ENCODE data around the gene CAMTA1. TPM values are rescaled to one million over a fixed set of nuclear protein-coding genes. Genes with fewer than 3 reads are reported as not detected.
A peak's percentile ranks its signal among the peaks of the same experiment; 100 is the strongest.

The CAMTA1 gene
- total and polyA plus RNA-seq, 9 of the 15 experiments (the other 6 are each of a cell fraction or from before 2014, with no cell fraction given): 43.9 to 161 (median 65.9) TPM

DNA sequence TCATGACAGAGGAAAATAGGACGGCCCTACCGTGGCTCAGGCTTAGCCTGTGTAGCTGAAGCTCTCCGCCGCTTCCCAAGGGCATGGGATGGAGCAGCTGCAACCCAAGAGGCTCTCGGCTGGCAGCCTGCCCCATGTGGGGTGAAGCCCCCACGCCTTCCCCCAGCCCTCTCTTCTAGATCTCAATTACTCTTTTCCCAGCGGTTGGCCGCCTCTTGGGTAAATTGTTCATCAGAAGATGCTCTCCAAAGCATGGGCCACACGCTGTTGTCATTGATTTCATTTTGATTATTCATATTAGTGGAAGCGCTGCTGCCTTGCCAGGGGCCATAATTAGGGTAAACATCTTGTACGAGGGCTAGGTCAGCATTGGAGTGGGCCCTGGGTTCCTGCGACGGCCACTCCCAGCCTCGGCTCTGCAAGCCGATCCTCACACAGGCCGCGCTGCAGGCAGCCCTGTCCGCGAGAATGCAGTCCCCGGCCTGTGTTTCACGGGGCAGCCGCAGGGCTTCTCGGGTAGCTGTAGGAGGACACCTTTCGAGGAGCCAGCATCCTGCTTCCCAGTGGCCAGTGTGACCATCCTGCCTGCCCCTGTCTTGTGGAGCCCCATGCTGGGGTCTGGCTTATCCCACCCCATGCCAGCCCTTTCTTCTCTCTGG is 871.4 kb downstream of the CAMTA1 start:
- Histone ChIP-seq H3K27ac (ENCODE audit: extremely low read depth, low read depth, low read length) (no peak overlapping the region), H3K4me3 (no peak overlapping the region), H3K79me2 (ENCODE audit: control insufficient read depth, insufficient read depth, low read length) (no peaks in the 10 kb centered on the region), H3K9ac (ENCODE audit: insufficient read depth in 1 of 2, low read depth in 2 of 2, low read length in 2 of 2) (no peak overlapping the region), H4K20me1 (replicated peaks; ENCODE audit: control insufficient read depth, insufficient read depth, low read length) (peaks cover 12% of the 10 kb centered on the region; the same call in 1 of the 2 replicates), H3K36me3 (ENCODE audit: control insufficient read depth, insufficient read depth, low read length) (no peaks in the 10 kb centered on the region), H3K9me3 (replicated peaks; ENCODE audit: control insufficient read depth, insufficient read depth, low read depth, low read length) (no peaks in the 10 kb centered on the region), H3K4me1 (replicated peaks in 1 of 2; ENCODE audit: control insufficient read depth in 2 of 2, insufficient read depth in 2 of 2, low read length in 2 of 2) (peaks cover 0 to 3% of the 10 kb centered on the region in 2 experiments; a peak in 1 of 5 replicates), H3K9me1 (ENCODE audit: control insufficient read depth, insufficient read depth, low read length) (no peaks in the 10 kb centered on the region), H2AFZ (ENCODE audit: low read depth, low read length) (no peak overlapping the region), H3K27me3 (ENCODE audit: control insufficient read depth in 2 of 2, insufficient read depth in 2 of 2, low read length in 2 of 2) (peaks cover 20 to 51% of the 10 kb centered on the region in 2 experiments; a peak in 4 of 5 replicates), H3K4me2 (ENCODE audit: insufficient read depth, low read length) (no peak overlapping the region)
- intact Hi-C loops (cut with micrococcal nuclease) (no loop called here), in situ Hi-C loops (cut with MboI) (loop anchor here (25.0 kb wide), 1 partner anchor 656 kb away; the partner anchor contains the start of gene SLC45A1)
- ChIA-PET CTCF (ENCODE audit: low intra/inter-chr PET ratio) (no interaction called here), POLR2A (no interaction called here)
- peak; percentile 22; the same call in 1 of the 3 replicates for ATAC-seq
- no peak for FAIRE-seq
- 2% methylated on average over 24 of the region's 24 CpGs for WGBS (ENCODE audit: insufficient coverage, low coverage, missing lambda C conversion rate)
- TF ChIP-seq C11orf30 (IDR thresholded peaks at IDR 0.05; ENCODE audit: low read depth): no peak
- TF ChIP-seq ZFPM2 (CRISPR knock-in tag; IDR thresholded peaks at IDR 0.05): no peak
- BruUV-seq (replicated peaks): no TSS peak
- DNase-seq (ENCODE audit: extremely low read depth in 1 of 4, low spot score in 3 of 4): no peak

DNA sequence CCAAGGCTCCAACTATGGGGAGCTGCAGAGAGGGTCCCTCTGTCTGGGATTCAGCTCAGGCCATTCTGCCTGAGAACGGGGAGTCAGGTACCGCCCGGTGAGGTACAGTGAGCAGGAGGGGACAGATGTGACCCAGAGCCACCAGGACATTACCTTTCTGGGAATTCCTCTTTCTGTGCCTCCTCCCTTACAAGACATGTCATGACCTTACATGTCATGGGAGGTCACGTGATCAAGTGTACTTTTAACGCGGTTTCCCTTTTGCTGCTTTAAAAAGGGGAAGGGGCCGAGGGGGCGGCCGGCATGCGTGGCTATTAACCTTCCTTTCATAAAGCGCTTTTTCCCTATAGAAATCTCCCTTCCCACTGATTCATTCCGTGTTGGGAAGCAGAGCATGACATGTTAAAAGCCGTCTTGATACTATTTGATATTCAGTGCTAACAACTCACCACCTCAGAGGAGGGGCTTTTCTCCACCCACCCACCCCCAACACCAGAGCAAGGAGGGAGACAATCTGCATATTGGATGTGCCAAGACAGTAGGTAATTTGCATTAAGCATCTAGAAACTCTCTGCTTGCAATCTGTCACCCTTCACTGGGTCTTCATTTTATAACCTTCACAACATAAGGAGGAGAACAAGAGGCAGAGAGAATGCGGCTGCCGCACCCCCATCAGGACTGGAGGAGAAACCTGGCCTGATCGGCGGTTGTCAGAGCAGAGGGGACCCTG is 872.2 kb downstream of the CAMTA1 start:
- peaks cover 8% of the 10 kb centered on the region; the same call in 1 of the 2 replicates for H4K20me1 ChIP-seq (replicated peaks; ENCODE audit: control insufficient read depth, insufficient read depth, low read length)
- DNase-seq (ENCODE audit: extremely low read depth in 1 of 4, low spot score in 3 of 4) (no peak), FAIRE-seq (no peak), ATAC-seq (no peak)
- H3K27me3 ChIP-seq (ENCODE audit: control insufficient read depth in 2 of 2, insufficient read depth in 2 of 2, low read length in 2 of 2): peaks cover 20 to 55% of the 10 kb centered on the region in 2 experiments; a peak in 4 of 5 replicates
- no TSS peak for BruUV-seq (replicated peaks)
- no peaks in the 10 kb centered on the region for H3K79me2 ChIP-seq (ENCODE audit: control insufficient read depth, insufficient read depth, low read length)
- ChIA-PET CTCF (ENCODE audit: low intra/inter-chr PET ratio) (no interaction called here), POLR2A (interaction anchor here (0.5 to 1.1 kb wide), 2 partner anchors 8 to 16 kb away, joined by 3 to 5 read pairs; no protein-coding TSS in a partner anchor)
- no peaks in the 10 kb centered on the region for H3K9me1 ChIP-seq (ENCODE audit: control insufficient read depth, insufficient read depth, low read length)
- no peaks in the 10 kb centered on the region for H3K9me3 ChIP-seq (replicated peaks; ENCODE audit: control insufficient read depth, insufficient read depth, low read depth, low read length)
- H3K36me3 ChIP-seq (ENCODE audit: control insufficient read depth, insufficient read depth, low read length): no peaks in the 10 kb centered on the region
- no peak overlapping the region for H2AFZ ChIP-seq (ENCODE audit: low read depth, low read length)
- no peak overlapping the region for H3K9ac ChIP-seq (ENCODE audit: insufficient read depth in 1 of 2, low read depth in 2 of 2, low read length in 2 of 2)
- in situ Hi-C loops (cut with MboI): loop anchor here (25.0 kb wide), 1 partner anchor 655 kb away; the partner anchor contains the start of gene SLC45A1
- no peak overlapping the region for H3K27ac ChIP-seq (ENCODE audit: extremely low read depth, low read depth, low read length)
- 1% methylated on average over 17 of the region's 17 CpGs for WGBS (ENCODE audit: insufficient coverage, low coverage, missing lambda C conversion rate)
- H3K4me3 ChIP-seq: no peak overlapping the region
- H3K4me2 ChIP-seq (ENCODE audit: insufficient read depth, low read length): no peak overlapping the region
- intact Hi-C loops (cut with micrococcal nuclease): no loop called here
- H3K4me1 ChIP-seq (replicated peaks in 1 of 2; ENCODE audit: control insufficient read depth in 2 of 2, insufficient read depth in 2 of 2, low read length in 2 of 2): peaks cover 0 to 3% of the 10 kb centered on the region in 2 experiments; a peak in 1 of 5 replicates
- TF ChIP-seq, protein P1, sequence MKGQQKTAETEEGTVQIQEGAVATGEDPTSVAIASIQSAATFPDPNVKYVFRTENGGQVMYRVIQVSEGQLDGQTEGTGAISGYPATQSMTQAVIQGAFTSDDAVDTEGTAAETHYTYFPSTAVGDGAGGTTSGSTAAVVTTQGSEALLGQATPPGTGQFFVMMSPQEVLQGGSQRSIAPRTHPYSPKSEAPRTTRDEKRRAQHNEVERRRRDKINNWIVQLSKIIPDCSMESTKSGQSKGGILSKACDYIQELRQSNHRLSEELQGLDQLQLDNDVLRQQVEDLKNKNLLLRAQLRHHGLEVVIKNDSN (CRISPR knock-in tag; IDR thresholded peaks at IDR 0.05): peak; percentile 27; the same call in 1 of the 2 replicates
- TF ChIP-seq CBFA2T2 (conservative IDR thresholded peaks at IDR 0.05) (peak; percentile 62), RAD51 (IDR thresholded peaks at IDR 0.05; ENCODE audit: borderline replicate concordance, low read depth) (peak; percentile 93), BDP1 (IDR thresholded peaks at IDR 0.05; ENCODE audit: insufficient read depth, insufficient read length) (no peak), NRF1 (conservative IDR thresholded peaks at IDR 0.05 in 1 of 2, IDR thresholded peaks at IDR 0.05 in 1 of 2) (no peak)
- TF ChIP-seq, protein P2, sequence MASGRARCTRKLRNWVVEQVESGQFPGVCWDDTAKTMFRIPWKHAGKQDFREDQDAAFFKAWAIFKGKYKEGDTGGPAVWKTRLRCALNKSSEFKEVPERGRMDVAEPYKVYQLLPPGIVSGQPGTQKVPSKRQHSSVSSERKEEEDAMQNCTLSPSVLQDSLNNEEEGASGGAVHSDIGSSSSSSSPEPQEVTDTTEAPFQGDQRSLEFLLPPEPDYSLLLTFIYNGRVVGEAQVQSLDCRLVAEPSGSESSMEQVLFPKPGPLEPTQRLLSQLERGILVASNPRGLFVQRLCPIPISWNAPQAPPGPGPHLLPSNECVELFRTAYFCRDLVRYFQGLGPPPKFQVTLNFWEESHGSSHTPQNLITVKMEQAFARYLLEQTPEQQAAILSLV (tag; IDR thresholded peaks at IDR 0.05): no peak
- TF ChIP-seq, protein P3, sequence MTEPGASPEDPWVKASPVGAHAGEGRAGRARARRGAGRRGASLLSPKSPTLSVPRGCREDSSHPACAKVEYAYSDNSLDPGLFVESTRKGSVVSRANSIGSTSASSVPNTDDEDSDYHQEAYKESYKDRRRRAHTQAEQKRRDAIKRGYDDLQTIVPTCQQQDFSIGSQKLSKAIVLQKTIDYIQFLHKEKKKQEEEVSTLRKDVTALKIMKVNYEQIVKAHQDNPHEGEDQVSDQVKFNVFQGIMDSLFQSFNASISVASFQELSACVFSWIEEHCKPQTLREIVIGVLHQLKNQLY (CRISPR knock-in tag; conservative IDR thresholded peaks at IDR 0.05): no peak
- TF ChIP-seq, protein P4, sequence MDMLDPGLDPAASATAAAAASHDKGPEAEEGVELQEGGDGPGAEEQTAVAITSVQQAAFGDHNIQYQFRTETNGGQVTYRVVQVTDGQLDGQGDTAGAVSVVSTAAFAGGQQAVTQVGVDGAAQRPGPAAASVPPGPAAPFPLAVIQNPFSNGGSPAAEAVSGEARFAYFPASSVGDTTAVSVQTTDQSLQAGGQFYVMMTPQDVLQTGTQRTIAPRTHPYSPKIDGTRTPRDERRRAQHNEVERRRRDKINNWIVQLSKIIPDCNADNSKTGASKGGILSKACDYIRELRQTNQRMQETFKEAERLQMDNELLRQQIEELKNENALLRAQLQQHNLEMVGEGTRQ (CRISPR knock-in tag; IDR thresholded peaks at IDR 0.05): peak; percentile 71
